ENCODE results near the gene LTBP2. TPM values are rescaled to one million over a fixed set of nuclear protein-coding genes. Genes with fewer than 3 reads are reported as not detected.

LTBP2 gene
- total RNA-seq, 1 experiment from 2014 or later, result 32.5 TPM

DNA sequence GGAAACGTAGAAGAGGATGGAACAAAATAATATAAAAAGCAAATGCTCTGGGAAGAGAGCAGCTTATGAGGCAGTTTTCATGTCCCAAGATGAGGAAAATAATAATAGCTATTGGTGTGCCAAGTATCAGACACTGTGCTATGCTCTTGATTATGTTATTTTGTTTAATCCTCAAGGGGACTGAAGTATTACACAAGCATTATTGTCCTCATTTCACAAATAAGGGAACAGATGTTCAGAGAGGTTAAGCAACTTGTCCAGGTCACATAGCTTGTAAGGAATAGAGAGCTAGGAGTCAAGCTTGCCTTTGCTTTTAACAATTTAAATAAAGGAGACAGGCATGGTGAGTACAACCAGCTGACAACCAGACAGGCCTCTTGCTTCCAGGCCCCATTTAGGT lies 26.9 kb upstream of the LTBP2 start:
- DNase-seq (ENCODE audit: low read depth), result no peak

DNA sequence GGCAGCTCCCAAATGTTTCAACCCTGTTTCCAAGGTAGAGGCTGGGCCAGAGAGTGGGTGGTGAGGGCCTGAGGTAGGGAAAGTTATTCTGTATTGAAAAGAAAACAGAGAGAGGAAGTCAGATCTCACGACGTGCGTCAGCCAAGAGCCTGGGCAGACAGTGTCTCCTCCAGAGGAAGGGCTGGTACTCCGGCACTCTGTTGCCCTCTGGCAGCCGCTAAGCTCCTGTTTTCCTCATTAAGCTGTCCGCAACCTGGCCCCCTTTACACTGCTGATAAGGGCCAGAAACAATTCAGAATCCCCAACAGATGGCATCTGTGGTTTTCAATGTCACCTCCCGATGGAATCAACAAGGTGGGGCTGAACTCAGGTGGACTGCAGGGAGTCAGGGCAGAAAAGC lies 26.0 kb upstream of the LTBP2 start:
- no peak for DNase-seq (ENCODE audit: low read depth)

DNA sequence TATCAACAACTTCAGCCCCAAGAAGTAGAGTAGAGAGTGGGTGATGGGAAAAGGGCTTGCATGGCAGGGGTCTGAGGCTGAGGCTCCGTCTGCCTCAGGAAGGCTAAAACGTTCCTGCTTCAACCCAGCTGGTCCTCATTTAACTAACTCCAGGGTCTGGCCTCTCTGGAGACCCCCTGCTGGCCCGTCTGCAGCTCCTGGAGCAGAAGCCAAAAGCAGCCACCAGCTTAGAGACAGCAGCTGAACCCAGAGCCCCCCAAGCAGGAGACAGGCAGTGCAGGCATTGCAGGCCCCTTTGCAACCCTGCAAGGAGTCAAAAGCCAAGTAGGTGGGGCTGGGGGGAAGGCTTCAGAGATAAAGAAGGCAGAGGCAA lies 25.1 kb upstream of the LTBP2 start:
- DNase-seq (ENCODE audit: low read depth), result no peak

DNA sequence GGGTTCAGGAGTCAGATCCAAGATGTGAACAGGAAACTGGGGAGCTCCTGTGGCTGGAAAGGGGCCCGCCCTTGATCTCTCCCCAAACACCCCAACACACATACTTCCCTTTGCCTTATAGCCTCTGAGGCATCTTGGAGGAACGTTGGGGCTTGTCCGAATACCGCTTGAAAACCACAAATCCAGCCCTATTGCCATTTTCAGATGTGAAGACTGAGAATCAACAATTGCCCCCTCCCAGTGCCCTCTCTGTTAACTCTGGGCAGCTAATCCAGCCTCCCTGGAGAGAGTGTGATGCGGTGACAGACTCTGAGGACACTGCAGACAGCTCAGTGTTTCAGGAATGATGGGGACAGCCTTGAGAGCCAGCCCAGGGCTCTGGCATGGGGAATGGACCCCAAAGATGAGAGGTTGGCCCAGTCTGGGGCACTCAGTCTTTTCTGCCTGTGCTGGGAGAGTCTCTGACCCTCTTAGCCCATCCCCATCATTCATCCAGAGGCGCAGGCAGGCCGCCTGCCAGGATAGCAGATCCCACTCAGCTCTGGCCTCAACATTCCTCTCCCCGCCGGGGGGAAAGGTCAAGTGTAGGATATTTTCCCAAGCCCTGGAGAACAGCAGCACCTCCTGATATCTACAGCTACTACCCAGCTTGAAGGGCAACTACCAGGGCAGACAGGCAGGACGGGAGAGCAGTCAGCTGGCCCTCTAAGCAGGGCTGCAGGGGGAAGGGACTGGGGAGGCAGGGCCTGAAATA lies 24.6 kb upstream of the LTBP2 start:
- DNase-seq (ENCODE audit: low read depth), result no peak

DNA sequence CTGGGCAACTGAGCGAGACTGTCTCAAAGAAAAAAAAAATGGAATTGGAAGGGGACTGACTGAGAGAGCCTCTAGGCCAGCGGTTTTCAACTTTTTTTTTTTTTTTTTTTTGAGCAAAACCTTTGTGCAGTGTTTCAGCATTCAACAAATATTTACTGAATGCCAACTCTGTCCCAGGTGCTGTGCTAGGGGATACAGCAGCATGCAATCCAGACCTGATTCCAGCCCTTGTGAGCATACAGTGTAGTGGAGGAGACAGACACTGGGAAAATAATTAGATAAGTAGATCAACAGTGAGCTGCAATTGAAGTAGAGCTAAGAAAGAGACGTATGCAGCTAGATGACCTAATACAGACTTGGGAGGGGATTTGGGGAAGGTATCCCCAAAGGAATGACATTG lies 23.8 kb upstream of the LTBP2 start:
- no peak for DNase-seq (ENCODE audit: low read depth)

DNA sequence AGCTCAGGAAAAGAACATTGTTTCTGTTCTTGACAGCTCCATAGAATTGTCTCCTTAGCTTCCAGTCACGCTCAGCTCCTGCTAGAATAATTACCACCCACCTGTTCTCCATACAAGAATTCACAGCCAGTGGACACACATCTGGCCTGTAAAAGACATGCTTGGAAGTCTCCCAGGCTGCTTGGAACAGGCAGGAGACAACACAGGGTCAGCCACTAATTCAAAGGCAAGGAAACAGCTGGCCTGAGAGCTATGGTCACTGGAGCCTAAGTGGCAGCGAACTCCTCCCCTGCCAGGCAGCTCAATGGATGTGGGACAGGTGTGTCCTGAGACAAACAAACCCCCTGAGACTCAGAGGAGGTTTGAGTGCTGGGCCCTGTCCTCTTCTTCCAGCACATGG lies 22.9 kb upstream of the LTBP2 start:
- DNase-seq (ENCODE audit: low read depth), result no peak

DNA sequence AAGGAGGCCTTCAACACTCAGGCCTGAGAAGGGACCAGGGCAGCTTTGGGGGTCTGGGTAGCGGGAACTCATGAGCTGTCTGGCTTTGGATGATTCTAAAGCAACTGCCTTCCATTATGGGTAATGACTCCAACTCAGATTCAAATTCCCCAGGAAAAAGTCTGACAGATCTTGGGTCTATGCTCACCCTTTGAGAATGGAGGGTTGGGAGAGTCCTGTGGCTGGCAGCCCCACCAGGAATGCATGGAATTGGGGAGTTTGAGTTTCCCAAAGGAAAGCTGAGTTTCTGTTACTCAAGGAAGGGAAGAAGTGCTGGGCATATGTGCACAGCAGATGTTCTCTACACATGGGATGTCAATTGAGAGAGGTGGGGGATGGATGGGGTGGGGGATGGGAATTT lies 22.4 kb upstream of the LTBP2 start:
- no peak for DNase-seq (ENCODE audit: low read depth)

DNA sequence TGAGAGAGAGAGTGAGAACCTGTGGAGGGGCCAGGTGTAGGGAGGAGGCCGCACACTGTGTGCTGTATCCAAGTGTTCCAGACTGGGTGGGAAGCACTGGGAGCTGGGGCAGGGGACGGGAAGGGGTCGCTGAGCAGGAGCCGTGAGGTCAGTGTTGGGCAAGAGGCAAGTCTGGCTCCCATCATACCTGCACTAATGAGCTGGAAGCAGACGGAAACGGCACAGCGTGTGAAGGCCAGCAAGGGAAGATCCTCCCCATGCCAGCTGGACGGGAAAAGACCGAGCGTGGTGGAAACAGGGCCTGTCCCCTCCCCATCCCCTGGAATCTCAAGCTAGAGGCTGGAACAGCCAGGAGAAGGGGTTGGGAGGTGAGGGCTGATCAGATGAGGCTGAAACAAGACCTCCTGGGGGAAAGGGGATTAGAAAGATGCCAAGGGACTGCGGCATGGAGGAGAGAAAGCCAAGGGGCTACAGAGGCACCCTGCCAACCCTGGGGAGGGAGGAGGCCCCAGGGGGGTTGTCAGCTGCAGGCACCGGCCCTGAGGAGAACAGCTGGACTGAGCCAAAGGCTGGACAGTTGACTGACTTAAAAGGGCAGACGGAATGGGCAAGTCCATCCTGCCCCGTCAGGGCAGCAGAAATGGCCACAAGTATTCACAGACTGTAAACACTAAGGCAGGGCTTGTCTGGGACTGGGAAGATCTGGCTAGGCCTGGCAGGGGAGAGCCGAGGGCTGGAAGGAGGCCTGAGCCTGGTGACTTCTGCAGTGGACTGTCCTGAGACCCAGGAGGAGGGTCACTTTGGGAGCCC lies 19.0 kb upstream of the LTBP2 start:
- no peak for DNase-seq (ENCODE audit: low read depth)

DNA sequence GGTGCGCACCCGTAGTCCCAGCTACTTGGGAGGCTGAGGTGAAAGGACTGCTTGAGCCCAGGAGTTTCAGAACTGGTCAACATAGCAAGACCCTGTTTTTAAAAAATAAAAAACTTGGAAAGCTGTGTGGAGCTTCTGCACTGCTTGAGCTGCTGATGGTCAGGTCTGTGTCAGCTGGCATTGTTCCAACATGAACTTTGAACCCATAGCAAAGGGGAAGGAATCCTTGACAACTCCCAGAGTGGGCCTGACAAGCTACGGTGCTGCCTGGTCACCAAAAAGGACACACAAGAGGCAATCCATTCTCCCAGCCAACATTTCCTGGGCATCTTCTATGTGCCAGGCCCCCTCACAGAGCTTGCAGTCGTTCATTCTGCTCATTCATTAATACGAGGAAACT lies 16.4 kb upstream of the LTBP2 start:
- DNase-seq (ENCODE audit: low read depth), result no peak

DNA sequence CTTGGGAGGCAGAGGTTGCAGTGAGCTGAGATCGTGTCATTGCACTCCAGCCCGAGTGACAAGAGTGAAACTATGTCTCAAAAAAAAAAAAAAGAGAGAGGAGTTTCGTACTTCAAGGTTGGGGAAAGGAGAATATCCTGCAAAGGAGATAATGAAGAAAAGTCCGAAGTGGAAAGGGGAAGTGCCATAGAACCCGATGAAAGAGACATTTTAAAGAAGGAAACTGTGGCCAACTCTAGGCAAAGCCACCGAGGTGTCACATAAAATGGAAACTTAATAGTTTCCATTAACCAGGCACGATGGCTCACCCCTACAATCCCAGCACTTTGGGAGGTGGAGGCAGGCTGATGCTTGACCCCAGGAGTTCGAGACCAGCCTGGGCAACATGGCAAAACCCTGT lies 15.0 kb upstream of the LTBP2 start:
- DNase-seq (ENCODE audit: low read depth), result no peak

DNA sequence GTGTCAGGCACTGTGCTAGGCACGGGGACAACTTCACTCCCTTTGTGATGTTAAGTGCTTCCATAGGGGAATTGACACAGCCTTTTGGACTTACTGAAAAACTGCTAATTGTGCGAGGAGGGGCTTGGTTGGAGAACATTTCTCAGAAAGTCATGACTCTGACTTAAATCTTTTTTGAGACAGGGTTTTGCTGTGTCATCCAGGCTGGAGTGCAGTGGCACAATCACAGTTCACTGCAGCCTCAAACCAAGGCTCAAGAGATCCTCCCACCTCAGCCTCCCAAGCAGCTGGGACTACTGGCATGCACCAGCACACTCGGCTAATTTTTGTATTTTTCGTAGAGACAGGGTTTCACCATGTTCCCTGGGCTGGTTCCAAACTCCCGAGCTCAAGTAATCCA lies 10.2 kb upstream of the LTBP2 start:
- DNase-seq (ENCODE audit: low read depth), result no peak

DNA sequence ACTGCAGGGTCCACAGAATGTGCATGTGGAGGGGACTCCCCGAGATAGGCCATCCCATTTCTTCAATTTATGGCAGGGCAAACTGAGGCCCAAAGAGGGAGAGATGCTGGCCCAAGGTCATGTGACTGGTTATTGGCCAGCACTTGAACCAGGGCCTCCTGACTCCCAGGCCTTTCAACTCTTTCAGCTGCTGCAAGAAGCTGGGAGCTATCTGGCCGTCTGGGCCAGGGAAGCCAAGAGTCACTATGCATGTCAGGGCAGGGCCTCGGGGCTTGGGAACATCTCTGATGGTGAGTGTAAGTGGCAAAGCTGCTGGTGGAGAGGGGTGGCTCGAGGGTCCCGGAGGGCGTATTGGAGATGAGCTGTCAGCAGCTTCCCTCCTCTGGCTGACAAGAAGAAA lies 9.5 kb upstream of the LTBP2 start:
- no peak for DNase-seq (ENCODE audit: low read depth)

DNA sequence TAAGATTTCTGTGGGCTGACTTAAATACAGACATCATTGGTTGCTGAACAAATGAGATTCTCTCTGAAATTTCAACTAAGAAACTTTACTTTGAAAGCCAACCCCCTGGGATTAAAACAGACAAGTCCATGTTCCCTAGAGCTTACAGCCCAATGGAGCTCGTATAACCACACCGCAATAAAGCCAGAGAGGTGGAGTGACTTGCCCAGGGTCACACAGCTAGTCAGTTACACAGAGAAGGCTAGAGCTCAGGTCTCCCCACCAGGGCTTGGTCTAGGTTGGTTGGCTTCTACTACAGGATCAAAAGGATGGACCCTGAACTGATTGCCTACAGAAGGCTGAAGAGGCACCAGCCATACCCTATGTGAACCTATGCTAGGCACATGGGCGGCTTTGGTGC lies 8.9 kb upstream of the LTBP2 start:
- DNase-seq (ENCODE audit: low read depth), result no peak

DNA sequence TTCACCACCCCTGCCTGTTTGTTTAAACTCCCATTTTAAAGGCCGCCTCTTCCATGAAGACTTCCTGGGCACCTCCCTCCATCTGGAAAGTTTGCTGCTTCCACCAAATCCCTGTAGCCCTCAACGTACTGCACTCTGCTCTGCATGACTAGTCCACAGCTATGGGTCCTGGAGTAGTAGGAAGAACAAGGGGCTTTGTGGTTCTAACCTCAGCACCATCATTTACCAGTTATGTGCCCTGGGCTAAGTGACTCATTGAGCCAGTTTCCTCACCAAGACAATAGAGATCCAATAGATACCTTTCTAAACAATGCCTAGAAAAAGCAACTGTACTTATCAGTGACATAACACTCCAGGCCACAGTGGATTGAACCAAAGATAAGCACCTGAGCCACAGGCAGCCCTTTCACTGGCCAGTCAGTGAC lies 8.5 kb upstream of the LTBP2 start:
- DNase-seq (ENCODE audit: low read depth), result peak; percentile 100

DNA sequence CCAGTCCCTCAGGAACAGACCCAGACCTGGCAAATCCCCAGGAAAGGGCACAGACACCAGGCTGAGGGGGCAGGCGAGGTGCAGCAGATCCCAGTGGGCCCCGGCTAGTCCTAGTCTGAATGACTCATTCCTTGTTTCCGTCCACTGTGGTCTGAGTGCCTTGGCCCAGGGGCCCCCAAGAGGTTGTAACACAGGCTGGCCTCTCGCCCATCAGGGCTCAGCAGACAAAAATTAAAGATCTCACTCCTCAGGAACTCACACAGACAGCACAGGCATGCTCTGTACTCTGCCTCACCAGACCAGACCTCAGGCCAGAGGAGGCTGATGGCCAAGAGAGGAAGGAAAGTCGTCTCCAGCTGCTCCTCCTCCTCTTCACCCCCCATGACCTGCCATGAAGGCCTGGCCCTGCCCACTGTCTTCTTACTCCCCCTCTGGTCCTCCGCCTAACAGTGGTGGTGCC lies 7.7 kb upstream of the LTBP2 start:
- DNase-seq (ENCODE audit: low read depth), result peak; percentile 99

DNA sequence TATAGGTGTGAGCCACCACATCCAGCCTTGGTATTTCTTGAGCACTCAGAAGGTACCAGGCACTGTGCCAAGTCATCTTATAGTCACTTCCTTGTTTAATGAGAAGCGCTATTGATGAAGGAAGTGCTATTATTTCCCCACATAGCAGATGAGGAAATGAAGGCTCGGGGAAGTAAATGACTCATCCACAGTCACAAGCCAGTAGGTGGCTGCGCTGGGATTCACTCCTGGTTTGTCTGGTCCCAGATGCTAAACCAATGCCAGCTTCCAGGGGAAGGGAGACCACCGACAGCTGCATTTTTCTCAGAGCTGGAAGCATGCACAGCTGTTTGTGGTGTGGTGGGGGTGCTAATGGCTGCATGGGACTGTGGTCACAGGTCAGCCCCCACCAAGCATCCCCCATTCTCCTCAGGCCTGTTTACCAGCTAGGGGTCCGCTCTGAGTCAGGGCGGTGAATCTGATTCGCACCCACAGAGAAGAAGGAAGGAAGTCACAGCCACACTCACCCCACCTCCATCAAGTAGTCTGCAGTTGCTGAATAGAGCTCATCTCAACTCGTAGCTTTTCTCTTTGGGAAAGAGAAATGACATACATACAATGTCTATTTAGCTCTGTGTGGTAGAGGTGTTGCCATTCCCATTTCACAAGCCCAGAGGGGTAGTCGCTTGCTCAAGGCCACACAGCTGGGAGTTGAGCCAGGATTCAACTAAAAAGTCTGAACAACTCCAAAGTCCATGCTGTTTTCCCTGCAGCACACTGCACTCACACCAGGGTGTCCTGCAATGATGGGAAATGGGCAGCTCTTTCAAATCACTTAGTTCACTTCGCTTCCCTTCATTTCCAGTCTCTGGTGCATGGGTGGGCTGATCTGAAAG lies 6.3 kb upstream of the LTBP2 start:
- DNase-seq (ENCODE audit: low read depth), result peak; percentile 99

DNA sequence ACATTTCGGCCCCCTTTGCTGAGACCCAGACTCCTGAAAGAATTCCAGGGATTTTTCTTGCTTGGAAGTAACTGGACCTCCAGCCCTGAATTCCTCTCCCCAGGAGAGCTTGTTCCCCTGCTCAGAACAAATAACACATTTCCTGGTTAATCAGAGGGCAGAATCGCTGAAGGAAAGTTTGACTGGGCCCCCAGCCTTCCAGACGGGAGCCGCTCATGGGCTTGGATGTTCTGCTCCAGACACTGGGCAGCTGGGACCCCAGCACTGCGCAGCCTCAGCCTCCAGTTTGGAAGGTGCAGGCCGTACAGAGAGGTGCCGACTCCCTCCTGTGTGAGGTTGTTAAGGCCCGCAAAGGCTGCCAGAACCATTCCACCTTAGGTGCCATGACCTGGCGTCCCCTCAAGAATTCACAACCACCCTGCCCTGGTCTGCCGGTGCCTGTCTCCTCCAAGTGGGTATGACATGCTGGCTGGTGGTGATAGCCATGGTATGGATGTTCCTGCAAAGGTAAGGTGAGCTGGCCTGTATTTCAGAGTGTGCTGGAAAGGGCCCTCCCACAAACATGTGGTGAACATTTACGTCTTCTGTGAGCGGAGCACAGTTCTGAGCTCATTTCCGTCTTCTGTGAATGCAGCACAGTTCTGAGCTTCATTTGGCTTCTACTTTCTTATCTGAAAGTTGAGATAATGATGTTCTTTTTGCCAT lies 5.1 kb upstream of the LTBP2 start:
- DNase-seq (ENCODE audit: low read depth), result peak; percentile 81

DNA sequence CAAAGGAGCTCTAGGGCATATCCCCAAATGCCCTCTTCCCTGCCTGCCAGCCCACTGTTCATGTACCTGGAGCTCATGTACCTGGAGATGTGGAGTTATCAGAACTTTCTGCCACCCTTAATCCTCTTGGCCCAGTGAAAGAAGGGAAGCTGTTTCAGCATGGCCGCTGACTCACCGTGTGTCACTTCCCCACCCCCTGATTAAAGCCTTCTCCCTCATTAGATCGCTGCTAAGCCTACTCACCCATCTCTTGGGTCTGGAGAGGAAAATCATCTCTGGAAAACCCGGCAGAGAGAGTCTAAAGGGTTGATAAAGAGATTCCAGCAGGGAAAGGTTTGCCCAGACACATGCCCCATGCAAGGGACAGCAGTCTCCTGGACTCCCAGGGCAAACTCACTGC lies 4.5 kb upstream of the LTBP2 start:
- DNase-seq (ENCODE audit: low read depth), result peak; percentile 95

DNA sequence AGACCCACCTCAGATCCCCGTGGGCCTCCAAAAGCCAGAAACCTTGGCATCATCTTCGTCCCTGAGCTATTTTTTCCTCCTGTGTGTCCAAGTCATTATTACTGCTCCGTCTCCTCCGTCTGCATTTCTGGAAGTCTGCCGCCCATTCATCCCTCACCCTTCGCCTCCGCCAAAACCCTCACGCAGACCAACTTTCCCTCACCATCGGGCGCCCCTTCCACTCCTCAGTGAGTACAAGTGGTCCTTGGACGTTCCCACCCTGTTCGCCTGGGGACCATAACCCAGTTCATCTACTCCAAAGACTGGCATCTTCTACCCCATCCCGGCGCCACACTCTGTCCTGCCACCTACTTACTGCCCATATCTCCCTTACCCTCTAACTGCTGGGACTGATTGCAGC lies 3.7 kb upstream of the LTBP2 start:
- DNase-seq (ENCODE audit: low read depth), result no peak

DNA sequence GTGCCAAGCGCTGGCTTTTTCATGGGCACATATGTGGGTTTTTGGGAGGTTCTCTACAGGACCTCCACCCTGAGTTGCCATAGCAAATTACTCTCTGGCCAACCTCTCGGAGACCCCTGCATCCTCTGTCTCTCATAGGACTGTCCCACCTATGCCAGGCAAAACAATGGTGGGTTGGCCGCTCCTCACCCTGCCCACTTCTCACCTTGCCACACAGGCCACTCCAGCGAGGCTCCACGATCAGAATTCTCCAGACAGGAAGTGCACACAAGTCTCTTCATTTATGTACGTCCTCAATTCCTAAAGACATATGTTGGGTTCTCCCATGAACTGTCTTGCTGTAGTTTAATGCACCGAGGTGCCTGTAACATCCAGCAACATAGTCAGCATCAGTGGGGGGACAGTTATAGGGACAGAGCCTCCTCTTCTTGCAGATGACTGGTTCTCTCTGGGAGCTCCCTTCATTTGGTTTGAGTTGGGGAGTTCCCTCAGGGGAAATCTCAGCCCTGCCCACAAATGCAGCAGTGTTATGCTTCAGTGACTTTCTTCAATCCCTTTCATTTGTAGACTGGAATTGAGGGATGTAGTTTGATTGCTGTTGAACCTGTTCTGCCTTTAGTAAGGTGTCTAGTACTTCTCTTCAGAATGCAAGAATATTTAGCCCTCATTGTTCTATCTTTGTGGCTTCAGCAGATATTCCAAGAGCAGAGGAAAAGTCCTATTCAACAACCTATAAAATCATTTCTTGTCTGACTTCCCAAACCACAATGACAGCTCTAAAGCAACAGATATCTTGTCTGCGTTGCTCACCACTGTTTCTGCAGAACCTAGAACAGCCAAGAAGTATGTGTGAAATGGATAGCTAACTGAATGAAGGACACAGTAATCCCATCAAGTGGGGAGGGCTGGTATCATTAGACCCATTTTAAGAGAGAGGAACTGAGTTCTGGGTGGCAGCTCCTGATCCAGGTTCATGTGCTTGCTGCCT lies 2.8 kb upstream of the LTBP2 start:
- DNase-seq (ENCODE audit: low read depth), result peak; percentile 42
